GM12864 (cell line): ENCODE data around the gene SIPA1.
A peak's percentile ranks its signal among the peaks of the same experiment; 100 is the strongest.

Source experiments
- DNase-seq: peaks from one replicate; pipeline ENCODE4 v3.0.0-alpha.2; 2011; ENCODE audit warnings: low read depth
- H3K4me3 ChIP-seq: 2 replicates; pipeline ENCODE4 v1.5.1; 2011; ENCODE audit warnings: mild to moderate bottlenecking, low read depth, low read length, control low read depth
- TF ChIP-seq, protein P1 (sequence below): IDR thresholded peaks from 2 replicates; pipeline ENCODE4 v1.5.1; 2011; ENCODE audit warnings: low read depth, mild to moderate bottlenecking, moderate library complexity, low read length, control low read depth, inconsistent platforms; ENCODE audit errors: missing control alignments

SIPA1 gene

DNA sequence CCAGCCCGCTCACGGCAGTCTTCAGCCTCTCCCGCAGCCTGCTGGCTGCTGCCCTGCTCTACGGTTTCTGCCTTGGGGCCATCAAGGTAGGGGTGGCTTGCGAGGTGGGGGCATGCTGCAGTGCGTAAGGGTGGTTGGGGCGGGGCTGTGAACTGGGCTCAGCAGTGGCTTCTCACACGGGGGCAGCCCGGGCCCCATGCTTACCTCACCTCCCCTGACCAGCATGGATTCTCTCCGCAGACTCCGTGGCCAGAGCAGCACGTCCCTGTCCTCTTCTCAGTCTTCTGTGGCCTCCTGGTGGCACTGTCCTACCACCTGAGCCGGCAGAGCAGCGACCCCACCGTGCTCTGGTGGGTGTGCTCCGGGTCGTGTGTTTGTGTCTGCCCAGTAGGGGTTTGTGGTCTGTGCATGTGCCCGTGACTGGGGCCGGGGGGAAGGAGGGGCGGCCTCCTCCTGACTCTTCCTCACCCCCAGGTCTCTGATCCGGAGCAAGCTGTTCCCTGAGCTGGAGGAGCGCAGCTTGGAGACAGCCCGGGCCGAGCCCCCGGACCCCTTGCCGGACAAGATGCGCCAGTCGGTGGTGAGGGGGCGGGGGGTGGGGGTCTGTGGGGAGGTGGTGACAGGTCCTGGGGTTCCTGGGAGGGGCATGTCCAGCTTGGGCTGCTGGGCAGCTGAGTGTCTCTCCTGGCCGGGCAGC, 12.8 kb upstream of the SIPA1 start:
- DNase-seq = no peak
- no peak overlapping the region for H3K4me3 ChIP-seq

GRCh38 chr11:65625628-65626342, 12.1 kb upstream of the SIPA1 start:
- no peak for DNase-seq
- H3K4me3 ChIP-seq = no peak overlapping the region
- TF ChIP-seq, protein P1, sequence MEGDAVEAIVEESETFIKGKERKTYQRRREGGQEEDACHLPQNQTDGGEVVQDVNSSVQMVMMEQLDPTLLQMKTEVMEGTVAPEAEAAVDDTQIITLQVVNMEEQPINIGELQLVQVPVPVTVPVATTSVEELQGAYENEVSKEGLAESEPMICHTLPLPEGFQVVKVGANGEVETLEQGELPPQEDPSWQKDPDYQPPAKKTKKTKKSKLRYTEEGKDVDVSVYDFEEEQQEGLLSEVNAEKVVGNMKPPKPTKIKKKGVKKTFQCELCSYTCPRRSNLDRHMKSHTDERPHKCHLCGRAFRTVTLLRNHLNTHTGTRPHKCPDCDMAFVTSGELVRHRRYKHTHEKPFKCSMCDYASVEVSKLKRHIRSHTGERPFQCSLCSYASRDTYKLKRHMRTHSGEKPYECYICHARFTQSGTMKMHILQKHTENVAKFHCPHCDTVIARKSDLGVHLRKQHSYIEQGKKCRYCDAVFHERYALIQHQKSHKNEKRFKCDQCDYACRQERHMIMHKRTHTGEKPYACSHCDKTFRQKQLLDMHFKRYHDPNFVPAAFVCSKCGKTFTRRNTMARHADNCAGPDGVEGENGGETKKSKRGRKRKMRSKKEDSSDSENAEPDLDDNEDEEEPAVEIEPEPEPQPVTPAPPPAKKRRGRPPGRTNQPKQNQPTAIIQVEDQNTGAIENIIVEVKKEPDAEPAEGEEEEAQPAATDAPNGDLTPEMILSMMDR = peak; percentile 83

More for the DNA sequence above, 12.8 kb upstream of the SIPA1 start:
- TF ChIP-seq, protein P1 = no peak

GRCh38 chr11:65627202-65627601, 10.7 kb upstream of the SIPA1 start:
- DNase-seq = no peak
- TF ChIP-seq, protein P1 = no peak
- no peak overlapping the region for H3K4me3 ChIP-seq

DNA sequence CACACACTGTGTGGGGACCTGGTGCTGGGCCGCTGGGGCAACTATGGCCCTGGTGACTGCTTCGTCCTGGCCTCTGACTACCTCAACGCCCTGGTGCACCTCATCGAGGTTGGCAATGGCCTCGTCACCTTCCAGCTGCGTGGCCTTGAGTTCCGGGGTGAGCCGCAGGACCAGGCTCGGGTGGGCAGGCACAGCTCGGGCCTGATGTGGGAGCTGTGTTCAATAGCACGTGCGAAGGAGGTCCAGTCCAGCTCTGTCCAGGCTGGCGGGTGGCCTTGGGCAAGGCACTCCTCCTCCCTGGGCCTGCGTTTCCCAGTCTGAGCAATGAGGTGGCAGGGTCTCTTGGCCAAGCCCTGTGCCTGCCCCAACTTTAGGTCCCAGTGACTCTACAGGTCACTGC, 8.3 kb upstream of the SIPA1 start:
- no peak overlapping the region for H3K4me3 ChIP-seq
- TF ChIP-seq, protein P1 = no peak
- no peak for DNase-seq

- no peak overlapping the region for H3K4me3 ChIP-seq
- DNase-seq = no peak
- TF ChIP-seq, protein P1 = no peak
Measured at GRCh38 chr11:65630215-65630614, 7.7 kb upstream of the SIPA1 start.

DNA sequence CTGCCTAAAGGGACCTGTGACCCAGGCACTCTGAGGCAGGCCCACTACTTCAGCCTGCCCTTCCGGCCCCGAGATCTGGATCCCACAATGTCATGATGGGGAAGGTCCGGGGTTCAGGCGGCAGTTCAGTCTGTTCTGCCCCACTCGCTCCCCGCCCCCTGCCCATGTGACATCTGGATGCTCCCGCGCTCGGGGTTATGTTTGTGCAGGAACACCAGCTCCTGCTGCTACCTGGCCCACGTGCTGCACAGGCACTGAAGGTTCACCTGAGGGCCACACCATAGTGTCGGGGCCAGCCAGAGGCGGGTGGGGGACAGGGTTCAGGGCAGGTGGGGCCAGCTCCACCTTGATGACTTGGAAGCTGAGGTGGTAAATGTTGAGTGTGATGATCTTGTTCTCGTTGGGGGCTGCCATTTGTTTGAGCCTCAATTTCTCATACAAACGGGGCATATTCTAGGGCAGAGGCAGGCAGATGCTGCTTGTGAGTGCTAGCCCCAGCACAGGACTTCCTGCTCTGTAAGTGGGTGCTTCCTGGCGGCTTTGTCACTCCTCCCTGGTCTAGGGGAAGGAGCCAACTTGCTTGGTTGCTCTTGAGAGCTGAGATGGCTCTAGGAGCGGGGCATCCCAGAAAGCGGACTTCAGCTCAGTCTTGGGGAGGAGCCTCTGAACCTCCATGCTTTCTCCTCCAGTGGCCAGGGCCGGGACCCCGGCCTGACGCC, 4.4 kb upstream of the SIPA1 start:
- TF ChIP-seq, protein P1 = no peak
- DNase-seq = no peak
- H3K4me3 ChIP-seq = no peak overlapping the region
